Measurements from ENCODE around the gene NLGN4X. TPM values are rescaled to one million over a fixed set of nuclear protein-coding genes. Genes with fewer than 3 reads are reported as not detected.

The NLGN4X gene
- total RNA-seq, 1 experiment from 2014 or later, result 183 TPM

DNA sequence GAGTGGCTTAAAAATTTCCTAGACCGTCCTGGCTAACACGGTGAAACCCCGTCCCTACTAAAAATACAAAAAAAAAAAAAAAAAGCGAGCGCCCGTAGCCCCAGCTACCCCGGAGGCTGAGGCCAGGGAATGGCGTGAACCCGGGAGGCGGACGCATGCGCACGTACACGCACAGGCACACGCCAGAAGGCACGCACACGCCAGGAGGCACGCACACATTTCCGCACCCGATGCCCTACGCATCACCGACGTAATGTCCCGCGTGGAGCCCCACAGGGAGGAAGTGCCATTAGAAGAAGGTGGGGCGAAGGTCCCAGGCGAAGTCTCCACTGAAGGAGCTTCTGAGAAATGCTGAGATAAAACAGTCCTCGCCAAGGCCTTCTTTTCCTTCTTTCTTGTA, 41.4 kb downstream of the NLGN4X start:
- no peak for DNase-seq
- H3K4me2 ChIP-seq (ENCODE audit: low read depth, low read length, poor library complexity, severe bottlenecking), result peak overlapping the region; percentile 58
- H3K79me2 ChIP-seq (ENCODE audit: low read length), result peaks cover 100% of the 10 kb centered on the region
- no peak overlapping the region for H3K4me3 ChIP-seq (ENCODE audit: low read length)
- peaks cover 70% of the 10 kb centered on the region for H4K20me1 ChIP-seq (ENCODE audit: insufficient read depth, low read depth, low read length)
- peak overlapping the region; percentile 83 for H3K27ac ChIP-seq (ENCODE audit: low read length)
- H3K36me3 ChIP-seq (ENCODE audit: insufficient read depth, low read length), result peaks cover 33% of the 10 kb centered on the region
- H3K27me3 ChIP-seq (ENCODE audit: low read length), result no peaks in the 10 kb centered on the region
- H3K9me2 ChIP-seq (replicated peaks; ENCODE audit: insufficient read depth, low read length), result no peaks in the 10 kb centered on the region
- H3K9me3 ChIP-seq (ENCODE audit: low read length), result no peaks in the 10 kb centered on the region
- no peak overlapping the region for H2AFZ ChIP-seq (ENCODE audit: low read length)
- H3K9ac ChIP-seq (ENCODE audit: low read length), result no peak overlapping the region
- peaks cover 97% of the 10 kb centered on the region for H3K4me1 ChIP-seq (ENCODE audit: low read length)

DNA sequence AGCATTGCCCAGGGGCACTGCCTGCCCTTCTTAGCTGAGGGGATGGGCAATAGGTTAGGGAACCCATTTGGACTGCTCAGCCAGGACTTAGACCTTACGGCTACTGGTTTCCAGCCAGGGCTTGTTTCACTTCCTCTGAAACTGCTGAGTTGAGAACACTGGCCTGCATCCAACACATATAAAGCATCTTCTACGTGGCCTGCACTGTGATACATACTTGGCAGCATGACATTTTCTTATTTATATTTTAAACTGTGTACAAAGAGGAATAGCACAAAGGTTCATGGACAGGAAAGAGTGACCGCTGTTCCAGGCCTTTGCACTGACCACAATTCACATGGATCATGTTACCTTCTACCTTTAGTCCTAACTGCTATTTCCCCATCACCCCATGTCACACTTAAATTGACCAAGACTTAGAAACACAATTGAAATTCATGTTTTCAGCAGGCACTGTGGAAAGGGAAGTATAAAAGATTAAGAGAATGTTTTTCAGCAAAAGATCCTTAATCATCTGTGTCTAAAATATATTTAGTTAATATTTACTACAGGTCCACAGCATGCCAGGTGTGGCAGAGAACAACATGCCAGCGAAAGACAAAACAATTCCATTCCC, 43.7 kb downstream of the NLGN4X start:
- Histone ChIP-seq H3K9me3 (ENCODE audit: low read length) (no peaks in the 10 kb centered on the region), H3K27me3 (ENCODE audit: low read length) (no peaks in the 10 kb centered on the region), H3K9me2 (replicated peaks; ENCODE audit: insufficient read depth, low read length) (no peaks in the 10 kb centered on the region), H3K4me3 (ENCODE audit: low read length) (0 out of 2 replicates have a peak overlapping the region, but pooled peaks have one; percentile 5), H3K79me2 (ENCODE audit: low read length) (peaks cover 100% of the 10 kb centered on the region), H3K4me1 (ENCODE audit: low read length) (peaks cover 95% of the 10 kb centered on the region), H3K4me2 (ENCODE audit: low read depth, low read length, poor library complexity, severe bottlenecking) (peak overlapping the region; percentile 55), H3K36me3 (ENCODE audit: insufficient read depth, low read length) (peaks cover 51% of the 10 kb centered on the region), H4K20me1 (ENCODE audit: insufficient read depth, low read depth, low read length) (peaks cover 58% of the 10 kb centered on the region), H3K27ac (ENCODE audit: low read length) (peak overlapping the region; percentile 77), H2AFZ (ENCODE audit: low read length) (no peak overlapping the region), H3K9ac (ENCODE audit: low read length) (0 out of 2 replicates have a peak overlapping the region, but pooled peaks have one; percentile 19)
- DNase-seq, result peak; percentile 90

DNA sequence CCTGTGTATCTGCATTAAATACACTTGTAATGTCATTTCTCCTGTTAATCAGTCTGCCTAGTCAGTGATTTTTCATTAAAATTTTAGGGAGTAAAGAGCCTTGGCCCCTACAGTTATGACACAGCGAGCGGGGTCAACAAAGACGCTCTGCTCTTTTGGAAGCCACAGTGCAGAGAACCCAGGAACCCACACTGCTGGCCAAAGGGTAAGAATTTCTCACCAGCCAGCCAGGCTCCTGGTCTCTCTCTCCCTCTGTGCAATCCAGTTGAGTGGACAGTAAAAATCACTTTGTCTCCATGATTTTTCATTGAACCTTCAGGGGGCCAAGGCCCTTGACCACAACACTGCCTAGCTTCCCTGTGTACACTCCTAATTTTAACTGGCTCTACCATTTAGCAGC, 52.8 kb downstream of the NLGN4X start:
- H3K27ac ChIP-seq (ENCODE audit: low read length), result no peak overlapping the region
- H3K4me2 ChIP-seq (ENCODE audit: low read depth, low read length, poor library complexity, severe bottlenecking), result no peak overlapping the region
- H3K4me1 ChIP-seq (ENCODE audit: low read length), result peaks cover 65% of the 10 kb centered on the region
- H3K9me3 ChIP-seq (ENCODE audit: low read length), result no peaks in the 10 kb centered on the region
- H3K27me3 ChIP-seq (ENCODE audit: low read length), result no peaks in the 10 kb centered on the region
- no peak for DNase-seq
- peaks cover 56% of the 10 kb centered on the region for H3K36me3 ChIP-seq (ENCODE audit: insufficient read depth, low read length)
- no peak overlapping the region for H3K9ac ChIP-seq (ENCODE audit: low read length)
- peaks cover 64% of the 10 kb centered on the region for H4K20me1 ChIP-seq (ENCODE audit: insufficient read depth, low read depth, low read length)
- H3K9me2 ChIP-seq (replicated peaks; ENCODE audit: insufficient read depth, low read length), result no peaks in the 10 kb centered on the region
- no peak overlapping the region for H2AFZ ChIP-seq (ENCODE audit: low read length)
- peaks cover 100% of the 10 kb centered on the region for H3K79me2 ChIP-seq (ENCODE audit: low read length)
- H3K4me3 ChIP-seq (ENCODE audit: low read length), result no peak overlapping the region

DNA sequence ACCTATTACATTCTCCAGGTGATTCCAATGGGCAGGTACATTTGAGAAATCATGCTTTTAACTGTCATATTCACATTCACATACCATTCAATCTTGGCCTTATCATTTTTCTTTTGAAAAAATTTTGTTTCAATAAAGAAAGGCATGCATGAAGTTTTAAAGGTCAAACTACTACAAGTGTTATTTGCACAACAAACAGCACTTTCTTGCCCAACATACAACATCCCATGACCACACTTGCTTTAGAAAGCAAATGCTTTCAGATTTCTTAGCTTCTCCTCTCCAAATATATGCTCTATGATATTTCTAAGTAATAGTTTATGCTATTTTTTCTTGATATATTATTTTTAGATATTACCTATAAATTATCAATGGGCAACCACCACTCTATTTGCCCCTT, 58.2 kb downstream of the NLGN4X start:
- peaks cover 99% of the 10 kb centered on the region for H3K79me2 ChIP-seq (ENCODE audit: low read length)
- DNase-seq, result no peak
- no peak overlapping the region for H3K27ac ChIP-seq (ENCODE audit: low read length)
- H3K9me3 ChIP-seq (ENCODE audit: low read length), result no peaks in the 10 kb centered on the region
- H3K4me1 ChIP-seq (ENCODE audit: low read length), result peaks cover 71% of the 10 kb centered on the region
- H3K4me3 ChIP-seq (ENCODE audit: low read length), result no peak overlapping the region
- peaks cover 76% of the 10 kb centered on the region for H4K20me1 ChIP-seq (ENCODE audit: insufficient read depth, low read depth, low read length)
- H3K4me2 ChIP-seq (ENCODE audit: low read depth, low read length, poor library complexity, severe bottlenecking), result no peak overlapping the region
- H2AFZ ChIP-seq (ENCODE audit: low read length), result no peak overlapping the region
- H3K9me2 ChIP-seq (replicated peaks; ENCODE audit: insufficient read depth, low read length), result no peaks in the 10 kb centered on the region
- no peak overlapping the region for H3K9ac ChIP-seq (ENCODE audit: low read length)
- H3K27me3 ChIP-seq (ENCODE audit: low read length), result no peaks in the 10 kb centered on the region
- H3K36me3 ChIP-seq (ENCODE audit: insufficient read depth, low read length), result peaks cover 50% of the 10 kb centered on the region

DNA sequence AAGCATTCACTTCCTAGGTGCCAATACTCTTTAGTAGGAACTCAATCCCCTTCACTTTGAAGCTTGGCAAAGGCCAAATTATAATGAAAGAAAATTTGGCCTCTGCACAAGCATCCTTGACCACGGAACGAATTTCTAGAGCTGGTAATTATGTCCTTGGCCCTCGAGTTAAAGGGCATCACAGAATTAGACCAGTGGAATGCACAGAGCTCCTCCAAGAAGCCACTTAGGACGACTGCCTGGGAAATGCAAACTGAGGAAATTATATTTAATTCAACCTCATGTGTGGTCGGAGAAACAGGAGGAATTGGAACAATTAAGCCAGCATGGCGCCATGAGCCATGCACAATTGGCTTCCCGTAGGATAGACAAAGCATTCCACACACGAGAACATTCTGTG, 59.3 kb downstream of the NLGN4X start:
- Histone ChIP-seq H2AFZ (ENCODE audit: low read length) (no peak overlapping the region), H3K4me1 (ENCODE audit: low read length) (peaks cover 71% of the 10 kb centered on the region), H3K9me3 (ENCODE audit: low read length) (no peaks in the 10 kb centered on the region), H3K4me3 (ENCODE audit: low read length) (no peak overlapping the region), H3K36me3 (ENCODE audit: insufficient read depth, low read length) (peaks cover 50% of the 10 kb centered on the region), H3K9me2 (replicated peaks; ENCODE audit: insufficient read depth, low read length) (no peaks in the 10 kb centered on the region), H3K4me2 (ENCODE audit: low read depth, low read length, poor library complexity, severe bottlenecking) (no peak overlapping the region), H3K27me3 (ENCODE audit: low read length) (no peaks in the 10 kb centered on the region), H3K79me2 (ENCODE audit: low read length) (peaks cover 99% of the 10 kb centered on the region), H3K9ac (ENCODE audit: low read length) (no peak overlapping the region), H4K20me1 (ENCODE audit: insufficient read depth, low read depth, low read length) (peaks cover 66% of the 10 kb centered on the region), H3K27ac (ENCODE audit: low read length) (peak overlapping the region; percentile 13)
- no peak for DNase-seq

DNA sequence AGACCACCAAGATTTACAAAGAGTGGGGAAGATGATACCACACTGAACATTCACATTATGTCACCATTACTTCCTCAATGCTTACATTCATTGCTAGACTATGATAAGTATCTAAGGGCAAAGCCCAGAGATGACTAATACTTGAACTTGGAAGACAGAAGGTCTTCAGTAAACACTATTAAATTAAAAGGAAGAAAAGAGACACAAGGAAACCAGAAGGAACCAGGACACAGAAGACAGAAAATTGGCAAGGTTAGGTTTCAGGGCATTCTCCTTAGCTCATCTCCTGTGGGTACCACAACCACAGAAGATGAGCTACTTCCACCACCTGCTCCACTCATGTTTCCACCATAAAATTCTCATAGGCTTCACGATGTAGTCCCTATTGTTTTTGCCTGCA, 64.9 kb downstream of the NLGN4X start:
- Histone ChIP-seq H3K9me3 (ENCODE audit: low read length) (no peaks in the 10 kb centered on the region), H3K79me2 (ENCODE audit: low read length) (peaks cover 88% of the 10 kb centered on the region), H3K27ac (ENCODE audit: low read length) (0 out of 2 replicates have a peak overlapping the region, but pooled peaks have one; percentile 6), H3K9ac (ENCODE audit: low read length) (no peak overlapping the region), H3K4me2 (ENCODE audit: low read depth, low read length, poor library complexity, severe bottlenecking) (no peak overlapping the region), H3K4me1 (ENCODE audit: low read length) (peaks cover 18% of the 10 kb centered on the region), H3K4me3 (ENCODE audit: low read length) (no peak overlapping the region), H3K27me3 (ENCODE audit: low read length) (no peaks in the 10 kb centered on the region), H3K9me2 (replicated peaks; ENCODE audit: insufficient read depth, low read length) (no peaks in the 10 kb centered on the region), H3K36me3 (ENCODE audit: insufficient read depth, low read length) (peaks cover 66% of the 10 kb centered on the region), H4K20me1 (ENCODE audit: insufficient read depth, low read depth, low read length) (peaks cover 22% of the 10 kb centered on the region), H2AFZ (ENCODE audit: low read length) (no peak overlapping the region)
- no peak for DNase-seq

DNA sequence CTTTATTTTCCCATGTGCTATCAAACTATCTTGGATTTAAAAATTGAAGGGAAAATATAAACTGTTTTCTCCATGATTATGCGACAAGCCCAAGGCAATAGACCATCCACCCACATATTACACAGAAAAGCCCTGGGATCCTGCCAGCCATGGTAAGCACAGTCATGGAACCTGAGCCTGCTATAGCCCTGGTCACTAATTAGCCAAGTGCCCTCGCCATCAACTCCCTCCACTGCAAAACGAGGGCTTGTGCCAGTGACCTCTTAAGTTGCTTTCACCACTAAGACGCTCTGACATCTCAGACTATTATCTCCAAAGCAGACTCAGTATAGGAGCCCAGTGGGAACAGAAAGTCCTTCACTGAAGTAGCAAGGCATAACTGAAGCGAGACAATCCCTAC, 69.2 kb downstream of the NLGN4X start:
- H4K20me1 ChIP-seq (ENCODE audit: insufficient read depth, low read depth, low read length), result peaks cover 22% of the 10 kb centered on the region
- H3K79me2 ChIP-seq (ENCODE audit: low read length), result peaks cover 89% of the 10 kb centered on the region
- H3K9me2 ChIP-seq (replicated peaks; ENCODE audit: insufficient read depth, low read length), result no peaks in the 10 kb centered on the region
- DNase-seq, result no peak
- no peak overlapping the region for H3K4me2 ChIP-seq (ENCODE audit: low read depth, low read length, poor library complexity, severe bottlenecking)
- H3K4me1 ChIP-seq (ENCODE audit: low read length), result peaks cover 28% of the 10 kb centered on the region
- no peak overlapping the region for H3K27ac ChIP-seq (ENCODE audit: low read length)
- H3K36me3 ChIP-seq (ENCODE audit: insufficient read depth, low read length), result peaks cover 61% of the 10 kb centered on the region
- no peak overlapping the region for H3K9ac ChIP-seq (ENCODE audit: low read length)
- H3K4me3 ChIP-seq (ENCODE audit: low read length), result no peak overlapping the region
- H2AFZ ChIP-seq (ENCODE audit: low read length), result no peak overlapping the region
- no peaks in the 10 kb centered on the region for H3K27me3 ChIP-seq (ENCODE audit: low read length)
- H3K9me3 ChIP-seq (ENCODE audit: low read length), result no peaks in the 10 kb centered on the region

DNA sequence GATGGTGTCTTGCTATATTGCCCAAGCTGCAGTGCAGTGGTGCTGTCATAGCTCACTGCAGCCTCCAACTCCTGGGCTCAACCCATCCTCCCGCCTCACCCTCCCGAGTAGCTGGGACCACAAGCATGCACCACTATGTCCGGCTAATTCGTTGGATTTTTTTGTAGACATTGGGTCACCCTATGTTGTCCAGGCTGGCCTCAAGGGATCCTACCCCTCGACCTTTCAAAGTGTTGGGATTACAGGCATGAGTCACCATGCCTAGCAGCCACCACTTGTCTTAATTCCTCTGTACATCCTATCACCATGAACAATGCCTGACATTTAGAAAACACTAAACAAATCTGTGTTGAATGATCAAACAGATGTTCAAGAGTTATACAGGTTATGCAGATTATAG, 76.7 kb downstream of the NLGN4X start:
- H3K4me3 ChIP-seq (ENCODE audit: low read length), result no peak overlapping the region
- H2AFZ ChIP-seq (ENCODE audit: low read length), result no peak overlapping the region
- H3K27ac ChIP-seq (ENCODE audit: low read length), result no peak overlapping the region
- H3K4me1 ChIP-seq (ENCODE audit: low read length), result peaks cover 60% of the 10 kb centered on the region
- H3K27me3 ChIP-seq (ENCODE audit: low read length), result no peaks in the 10 kb centered on the region
- peaks cover 100% of the 10 kb centered on the region for H3K79me2 ChIP-seq (ENCODE audit: low read length)
- H3K9ac ChIP-seq (ENCODE audit: low read length), result no peak overlapping the region
- H3K9me3 ChIP-seq (ENCODE audit: low read length), result no peaks in the 10 kb centered on the region
- no peak overlapping the region for H3K4me2 ChIP-seq (ENCODE audit: low read depth, low read length, poor library complexity, severe bottlenecking)
- no peak for DNase-seq
- H4K20me1 ChIP-seq (ENCODE audit: insufficient read depth, low read depth, low read length), result peaks cover 46% of the 10 kb centered on the region
- peaks cover 68% of the 10 kb centered on the region for H3K36me3 ChIP-seq (ENCODE audit: insufficient read depth, low read length)
- H3K9me2 ChIP-seq (replicated peaks; ENCODE audit: insufficient read depth, low read length), result no peaks in the 10 kb centered on the region

Data from Karpas-422 (cell line).